Measurements from ENCODE around the gene CDC40.

CDC40 gene

GRCh38 chr6:110250838-110251237 lies 70.6 kb downstream of the CDC40 start:
- H3K4me3 ChIP-seq (ENCODE audit: low read depth, low read length), result no peak overlapping the region
- no peak for TF ChIP-seq CTCF (IDR thresholded peaks at IDR 0.05; ENCODE audit: low read depth, low read length)

- no peak for TF ChIP-seq CTCF (IDR thresholded peaks at IDR 0.05; ENCODE audit: low read depth, low read length)
- H3K4me3 ChIP-seq (ENCODE audit: low read depth, low read length), result no peak overlapping the region
These were observed 75.1 kb downstream of the CDC40 start for GRCh38 chr6:110255211-110255750.

GRCh38 chr6:110256366-110256765 lies 76.1 kb downstream of the CDC40 start:
- no peak overlapping the region for H3K4me3 ChIP-seq (ENCODE audit: low read depth, low read length)
- no peak for TF ChIP-seq CTCF (IDR thresholded peaks at IDR 0.05; ENCODE audit: low read depth, low read length)

GRCh38 chr6:110265273-110265672 lies 85.0 kb downstream of the CDC40 start:
- no peak overlapping the region for H3K4me3 ChIP-seq (ENCODE audit: low read depth, low read length)
- TF ChIP-seq CTCF (IDR thresholded peaks at IDR 0.05; ENCODE audit: low read depth, low read length), result no peak

- no peak overlapping the region for H3K4me3 ChIP-seq (ENCODE audit: low read depth, low read length)
- no peak for TF ChIP-seq CTCF (IDR thresholded peaks at IDR 0.05; ENCODE audit: low read depth, low read length)
These were observed 86.8 kb downstream of the CDC40 start for GRCh38 chr6:110266996-110267395.

- no peak overlapping the region for H3K4me3 ChIP-seq (ENCODE audit: low read depth, low read length)
These were observed 89.4 kb downstream of the CDC40 start for GRCh38 chr6:110269623-110270022.

GRCh38 chr6:110270165-110270564 lies 89.9 kb downstream of the CDC40 start:
- no peak overlapping the region for H3K4me3 ChIP-seq (ENCODE audit: low read depth, low read length)
- no peak for TF ChIP-seq CTCF (IDR thresholded peaks at IDR 0.05; ENCODE audit: low read depth, low read length)

More at GRCh38 chr6:110269623-110270022, 89.4 kb downstream of the CDC40 start:
- no peak for TF ChIP-seq CTCF (IDR thresholded peaks at IDR 0.05; ENCODE audit: low read depth, low read length)

All from WI38 (cell line).